GM12875 (cell line): Measurements from ENCODE around the gene SLC9A9.

ENCODE experiments used
- H3K4me3 ChIP-seq: one replicate; pipeline ENCODE4 v1.5.1; 2011; ENCODE audit warnings: low read depth, low read length, control low read depth
- CTCF ChIP-seq: IDR thresholded peaks from 2 replicates; pipeline ENCODE4 v1.5.1; 2011; ENCODE audit warnings: low read depth, mild to moderate bottlenecking, control low read depth, inconsistent platforms, low read length, moderate library complexity, borderline replicate concordance; ENCODE audit not compliant: insufficient read depth

Gene SLC9A9

GRCh38 chr3:143783851-143784370, 64.4 kb downstream of the SLC9A9 start:
- no peak for TF ChIP-seq CTCF
- no peak overlapping the region for H3K4me3 ChIP-seq

DNA sequence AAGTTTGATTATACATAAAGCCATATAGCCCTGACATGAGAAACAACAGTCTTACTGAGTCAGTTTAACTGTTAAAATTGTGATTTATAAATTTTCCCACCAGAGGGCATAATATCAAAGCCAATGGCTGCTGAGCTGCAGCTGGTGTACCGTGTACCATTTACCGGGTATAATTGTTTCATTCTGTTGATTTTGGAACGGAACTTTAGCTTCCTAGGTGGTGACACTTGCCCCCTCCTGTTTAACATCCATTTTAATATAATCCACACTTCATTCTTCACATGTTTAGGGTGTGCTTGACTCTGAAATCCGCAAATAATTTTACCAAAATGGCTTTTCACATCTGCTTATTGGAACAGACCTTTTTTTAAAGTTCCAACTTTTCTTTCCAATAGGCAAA, 72.8 kb downstream of the SLC9A9 start:
- peak; percentile 47; the same call in 1 of the 2 replicates for TF ChIP-seq CTCF
- no peak overlapping the region for H3K4me3 ChIP-seq

- no peak overlapping the region for H3K4me3 ChIP-seq
- no peak for TF ChIP-seq CTCF
These were observed 76.3 kb downstream of the SLC9A9 start for GRCh38 chr3:143771939-143772338.

DNA sequence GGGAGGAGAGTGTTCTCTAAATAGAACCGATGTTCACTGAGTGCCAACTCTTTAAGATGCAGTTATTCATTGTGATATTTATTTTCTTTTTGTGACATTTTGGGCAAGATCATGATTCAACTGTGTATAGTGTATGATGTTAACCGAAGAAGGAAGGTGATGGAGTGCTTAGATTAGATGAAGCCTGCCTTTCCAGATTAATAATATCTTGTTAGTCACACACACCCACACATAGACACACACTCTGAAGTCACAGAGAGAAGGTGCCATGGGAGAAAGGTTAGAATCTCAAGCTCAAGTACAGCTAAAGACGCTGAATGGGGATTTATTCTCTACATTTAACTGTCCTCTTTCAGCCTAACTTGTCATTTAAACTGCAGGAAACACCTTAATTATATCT, 77.0 kb downstream of the SLC9A9 start:
- H3K4me3 ChIP-seq = no peak overlapping the region
- TF ChIP-seq CTCF = no peak

DNA sequence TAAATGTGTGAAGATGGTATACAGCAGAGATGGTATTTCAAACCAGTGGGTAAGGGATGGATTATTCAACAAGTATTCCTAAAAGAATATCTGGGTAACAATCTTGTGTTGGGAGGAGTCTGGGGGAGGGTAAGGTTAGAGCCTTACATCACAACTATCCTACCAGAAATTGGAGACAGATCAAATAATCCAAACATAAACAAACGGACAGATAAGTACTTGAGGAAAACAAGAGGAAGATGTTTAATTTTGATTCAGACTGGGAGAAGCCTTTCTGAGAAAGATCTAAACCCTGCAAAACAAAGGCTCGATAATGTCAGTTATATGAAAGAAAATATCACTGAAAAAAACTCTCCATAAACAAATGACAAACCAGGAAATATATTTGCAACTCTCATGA, 77.9 kb downstream of the SLC9A9 start:
- H3K4me3 ChIP-seq = no peak overlapping the region
- TF ChIP-seq CTCF = no peak

DNA sequence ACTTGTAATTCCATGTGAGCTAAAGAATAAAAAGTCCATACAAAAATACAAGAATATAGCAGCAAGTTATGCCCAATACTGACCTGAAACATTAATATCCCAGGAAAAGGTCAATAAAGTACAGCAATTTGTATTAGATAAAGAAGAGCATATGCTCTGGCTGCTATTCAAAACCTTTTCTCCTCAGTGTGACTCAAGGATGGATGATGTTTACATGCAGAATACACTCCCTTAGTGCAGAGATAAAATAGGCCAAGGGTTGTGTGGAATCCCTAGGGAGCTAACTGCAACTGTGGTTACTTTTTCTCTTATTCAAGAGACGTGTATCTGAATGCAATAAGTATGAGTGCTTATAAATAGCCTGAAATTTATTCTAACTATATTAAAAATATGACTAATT, 78.7 kb downstream of the SLC9A9 start:
- TF ChIP-seq CTCF = no peak

GRCh38 chr3:143764840-143765239, 83.4 kb downstream of the SLC9A9 start:
- H3K4me3 ChIP-seq = no peak overlapping the region
- no peak for TF ChIP-seq CTCF

More for the DNA sequence above, 78.7 kb downstream of the SLC9A9 start:
- no peak overlapping the region for H3K4me3 ChIP-seq
